Motor neuron (in vitro differentiated cells): Measurements from ENCODE around the gene GPBAR1. TPM values are rescaled to one million over a fixed set of nuclear protein-coding genes. Genes with fewer than 3 reads are reported as not detected.
A peak's percentile ranks its signal among the peaks of the same experiment; 100 is the strongest.
"Not testable (repeated sequence)": the region's sequence is repeated elsewhere in the genome, so short reads cannot be mapped to it uniquely, and the experiment has no call there.

Experiments
- ATAC-seq, 8 experiments: fragments of 200-7000 bp; cut with Tn5 transposase; replicated peaks in 6 of 8; 2 replicates each; pipeline ENCODE4 v1.8.0; 2021; ENCODE audit warnings: mild to moderate bottlenecking in 8 of 8, moderate library complexity in 8 of 8
- H3K27ac ChIP-seq, 2 donors: fragments of 250-450 bp; sonication (Bioruptor Pico); 2 replicates each; pipeline ENCODE4 v1.9.0; 2021; ENCODE audit warnings: antibody characterized with exemption in 2 of 2, mild to moderate bottlenecking in 2 of 2, moderate library complexity in 1 of 2
- H3K4me1 ChIP-seq, 2 donors: fragments of 250-450 bp; sonication (Bioruptor Pico); replicated peaks in 1 of 2; 2 replicates each; pipeline ENCODE4 v1.6.1; 2021; ENCODE audit warnings: antibody characterized with exemption in 2 of 2, mild to moderate bottlenecking in 2 of 2, moderate library complexity in 1 of 2
- H3K4me3 ChIP-seq, 5 donors: fragments of 250-450 bp; sonication (Bioruptor Pico); 2 replicates each; pipeline ENCODE4 v1.9.0; 2021; ENCODE audit warnings: antibody characterized with exemption in 5 of 5, mild to moderate bottlenecking in 5 of 5, moderate library complexity in 4 of 5
- WGBS, 10 experiments: fragments of 450-650 bp; shearing (Covaris generic); methylation state at CpG; one replicate each; pipeline ENCODE4 v1.0.0; 2022; 5-methylcytosine and 5-hydroxymethylcytosine counted together
- in situ Hi-C, 9 experiments: fragments of 400-800 bp; cut with MboI; loops; one replicate each; pipeline ENCODE4 v1.15.0; 2021; ENCODE audit warnings: low sequenced_read_pairs in 9 of 9, low pct_unique_long_range_greater_than_20kb in 2 of 9; ENCODE audit not compliant: unreplicated experiment in 9 of 9
- total RNA-seq, 8 experiments: library from RNA; unstranded; fragments of 300-600 nt; gene quantifications; 2 replicates each; pipeline versions ENCODE4 v1.2.3 to v1.2.4, GENCODE V29; 2022

Gene GPBAR1
- total RNA-seq, 8 experiments from 2014 or later = 0.49 to 6.9 (median 0.85) TPM

- in situ Hi-C loops, ATAC-seq, H3K27ac ChIP-seq, H3K4me3 ChIP-seq: not testable (repeated sequence)
- peaks cover 10 to 12% of the 10 kb centered on the region in 2 donors for H3K4me1 ChIP-seq
- 30 to 100% (median 89%) methylated on average over 1 to 8 of the region's 8 CpGs for WGBS, 10 experiments
Observed at GRCh38 chr2:218273214-218273907, 12.5 kb downstream of the GPBAR1 start.

DNA sequence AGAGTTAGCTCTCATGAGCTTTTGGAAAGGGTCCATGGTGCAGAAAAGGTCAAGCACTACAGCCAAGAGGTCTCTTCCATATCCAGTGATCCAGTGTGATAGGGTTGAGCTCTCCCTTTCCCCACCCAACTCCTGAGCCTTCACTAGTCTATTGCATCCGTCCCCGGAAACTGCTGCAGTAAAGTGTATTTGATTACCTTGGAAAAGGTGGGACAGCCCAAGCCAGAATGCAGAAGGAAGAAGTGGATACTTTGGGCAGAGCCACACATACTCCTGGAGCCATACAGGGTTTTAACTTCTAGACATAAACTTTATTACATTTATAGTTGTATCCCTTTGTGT, 13.1 kb downstream of the GPBAR1 start:
- H3K4me3 ChIP-seq = no peak overlapping the region
- no peak for ATAC-seq
- in situ Hi-C loops = no loop called here
- peaks cover 8 to 11% of the 10 kb centered on the region in 2 donors for H3K4me1 ChIP-seq
- 100% methylated on average over 2 of the region's 2 CpGs; no CpG with 5 or more reads in 9 of the 10 experiments for WGBS, 10 experiments
- no peak overlapping the region for H3K27ac ChIP-seq

DNA sequence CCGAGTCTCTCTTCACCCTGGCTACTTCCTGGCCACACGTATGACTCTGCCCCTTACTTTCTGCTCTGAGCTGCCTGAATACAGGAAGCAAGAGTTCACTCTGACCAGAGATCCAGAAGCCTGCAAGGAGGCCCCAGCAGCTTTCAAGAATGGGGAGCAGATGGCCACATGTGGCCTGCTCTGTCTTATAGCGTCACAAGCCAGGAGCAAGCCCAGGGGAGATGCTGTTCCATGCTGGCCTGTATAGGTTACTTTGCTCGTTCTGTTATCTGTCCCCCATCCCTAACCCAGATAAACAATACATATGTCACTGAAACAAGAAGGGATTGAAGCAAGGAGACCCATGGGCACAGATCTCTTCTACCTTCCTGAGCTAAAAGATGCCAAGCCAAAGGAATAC, 13.8 kb downstream of the GPBAR1 start:
- ATAC-seq = no peak
- 80 to 100% (median 92%) methylated on average over 1 to 4 of the region's 4 CpGs; no CpG with 5 or more reads in 6 of the 10 experiments for WGBS, 10 experiments
- Histone ChIP-seq H3K27ac (no peak overlapping the region), H3K4me1 (peaks cover 5 to 8% of the 10 kb centered on the region in 2 donors), H3K4me3 (no peak overlapping the region)
- in situ Hi-C loops = no loop called here

DNA sequence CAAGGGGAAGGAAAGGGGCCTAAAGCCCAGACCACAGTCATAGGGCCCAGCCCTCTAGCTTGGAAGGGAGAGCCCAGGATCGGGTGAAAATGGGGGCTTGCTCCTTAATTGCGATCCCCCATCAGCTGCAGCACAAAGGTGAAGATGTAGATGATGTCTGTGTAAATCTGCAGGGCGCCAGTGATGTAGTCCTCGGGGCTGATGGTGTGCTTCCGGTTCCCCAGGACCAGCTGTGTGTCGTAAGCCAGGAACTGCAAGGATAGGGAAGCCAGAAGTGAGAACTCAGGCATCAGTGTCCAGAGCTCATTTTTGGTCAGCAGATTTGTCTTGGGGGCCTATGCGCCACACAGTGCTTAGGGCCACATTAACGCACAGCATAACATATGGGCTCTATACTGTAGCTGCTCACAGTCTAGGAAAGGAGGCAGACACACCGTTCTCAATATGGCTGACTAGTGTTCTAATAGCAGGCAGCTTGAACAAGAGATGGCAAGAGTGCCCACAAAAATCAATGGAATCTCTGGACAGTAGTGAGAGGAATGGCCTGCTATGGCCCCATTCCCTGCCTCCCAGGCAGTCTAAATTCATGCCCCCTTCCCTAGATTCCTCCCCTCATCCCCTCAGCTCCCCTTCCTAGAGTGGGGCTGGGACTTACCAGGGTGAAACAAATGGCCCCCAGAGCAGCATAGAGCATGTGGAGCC, 14.7 kb downstream of the GPBAR1 start:
- no peak for ATAC-seq
- in situ Hi-C loops = loop anchor here in 7 of 9 experiments (25.0 kb wide), 2 partner anchors 112 to 412 kb away; partner anchors contain the start of genes CTDSP1 (in 7 of the 7) and SLC11A1 (in 7 of the 7)
- Histone ChIP-seq H3K27ac (no peak overlapping the region), H3K4me1 (peaks cover 5 to 8% of the 10 kb centered on the region in 2 donors), H3K4me3 (no peak overlapping the region)
- 72 to 100% (median 86%) methylated on average over 1 to 5 of the region's 9 CpGs; no CpG with 5 or more reads in 1 of the 10 experiments for WGBS, 10 experiments

- WGBS, 10 experiments = 50 to 96% (median 80%) methylated on average over 2 to 5 of the region's 12 CpGs; no CpG with 5 or more reads in 6 of the 10 experiments
- in situ Hi-C loops = loop anchor here in 7 of 9 experiments (25.0 kb wide), 2 partner anchors 110 to 410 kb away; partner anchors contain the start of genes CTDSP1 (in 7 of the 7) and SLC11A1 (in 7 of the 7)
- Histone ChIP-seq H3K4me1 (peaks cover 0 to 3% of the 10 kb centered on the region in 2 donors), H3K27ac (no peak overlapping the region), H3K4me3 (no peak overlapping the region)
- ATAC-seq = no peak
Observed at GRCh38 chr2:218276986-218277755, 16.4 kb downstream of the GPBAR1 start.

GRCh38 chr2:218277921-218278320, 17.1 kb downstream of the GPBAR1 start:
- Histone ChIP-seq H3K4me3 (no peak overlapping the region), H3K4me1 (no peaks in the 10 kb centered on the region), H3K27ac (no peak overlapping the region)
- no peak for ATAC-seq
- 71 to 100% (median 90%) methylated on average over 2 to 3 of the region's 7 CpGs; no CpG with 5 or more reads in 6 of the 10 experiments for WGBS, 10 experiments
- in situ Hi-C loops = loop anchor here in 7 of 9 experiments (25.0 kb wide), 2 partner anchors 109 to 409 kb away; partner anchors contain the start of genes CTDSP1 (in 7 of the 7) and SLC11A1 (in 7 of the 7)

DNA sequence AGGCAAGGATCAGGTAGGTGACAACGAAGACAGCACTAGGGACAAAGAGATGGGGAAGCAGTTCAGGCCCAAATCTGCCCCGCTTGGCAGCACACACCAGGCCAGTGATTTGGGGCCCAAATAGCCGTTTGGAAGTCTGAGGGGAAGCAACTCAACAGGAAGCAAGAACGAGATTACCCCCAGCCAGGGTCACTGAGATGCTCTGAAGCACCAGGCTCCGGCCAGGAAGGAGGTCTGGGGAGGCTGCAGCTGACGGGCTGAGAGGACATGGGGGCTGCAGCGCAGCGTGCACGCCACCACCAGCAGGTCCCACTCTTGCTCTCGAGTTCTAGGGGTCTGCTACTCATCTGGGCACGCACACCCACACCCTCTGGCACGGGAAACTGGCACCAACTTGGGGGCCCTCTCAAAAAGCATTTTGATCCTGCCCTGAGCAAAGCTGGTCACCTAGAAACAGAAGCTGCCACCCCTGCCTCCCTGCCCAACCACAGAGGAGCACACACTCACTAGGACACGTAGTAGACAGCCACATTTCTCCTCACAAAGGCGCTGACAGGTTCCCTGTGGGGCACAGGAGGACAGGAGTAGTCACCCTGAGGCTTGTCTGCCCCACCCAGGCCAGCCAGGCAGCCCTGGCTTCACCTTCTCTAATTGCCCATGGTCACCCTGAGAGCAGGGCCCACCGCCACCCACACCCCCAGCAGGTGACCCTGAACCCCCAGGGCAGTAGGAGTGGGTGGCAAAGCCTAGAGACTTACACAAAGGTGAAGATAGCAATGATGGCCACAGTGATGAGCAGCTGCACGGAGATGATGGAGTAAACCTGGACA, 17.9 kb downstream of the GPBAR1 start:
- 60 to 100% (median 77%) methylated on average over 1 to 4 of the region's 16 CpGs; no CpG with 5 or more reads in 5 of the 10 experiments for WGBS, 10 experiments
- in situ Hi-C loops = loop anchor here in 7 of 9 experiments (25.0 kb wide), 2 partner anchors 109 to 409 kb away; partner anchors contain the start of genes CTDSP1 (in 7 of the 7) and SLC11A1 (in 7 of the 7)
- peak in 1 of 8 experiments; percentile 22 for ATAC-seq
- H3K4me1 ChIP-seq = no peaks in the 10 kb centered on the region
- H3K4me3 ChIP-seq = no peak overlapping the region
- no peak overlapping the region for H3K27ac ChIP-seq

DNA sequence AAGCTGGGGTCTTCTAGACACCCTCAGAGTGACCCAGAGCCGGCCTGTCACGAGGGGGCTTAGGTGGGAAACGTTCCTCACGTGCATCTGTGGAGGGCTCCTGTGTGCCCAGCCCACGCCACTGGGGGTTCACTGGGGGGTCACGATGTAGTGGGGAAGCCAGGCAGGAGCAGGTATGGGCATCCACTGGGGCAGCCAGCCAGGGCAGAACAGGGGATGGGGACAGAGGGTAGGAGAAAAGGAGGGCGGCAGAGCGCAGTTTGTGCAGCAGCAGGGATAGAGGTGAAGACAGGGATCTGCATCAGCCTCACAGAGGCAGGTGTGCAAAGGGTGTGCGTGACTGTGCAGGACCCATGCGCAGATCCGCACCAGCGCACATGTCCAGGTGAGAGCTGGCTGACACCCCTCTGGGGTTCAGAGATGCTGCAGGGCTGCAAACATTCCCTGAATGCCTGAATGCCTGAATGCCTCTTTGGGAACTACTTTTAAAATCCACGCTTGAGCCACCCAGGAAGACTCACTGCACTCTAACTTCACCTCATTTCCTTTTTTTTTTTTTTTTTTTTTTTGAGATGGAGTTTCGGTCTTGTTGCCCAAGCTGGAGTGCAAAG, 19.6 kb downstream of the GPBAR1 start:
- 73 to 100% (median 100%) methylated on average over 1 to 6 of the region's 14 CpGs; no CpG with 5 or more reads in 4 of the 10 experiments for WGBS, 10 experiments
- no peak for ATAC-seq
- no peak overlapping the region for H3K27ac ChIP-seq
- no peaks in the 10 kb centered on the region for H3K4me1 ChIP-seq
- in situ Hi-C loops = loop anchor here in 7 of 9 experiments (25.0 kb wide), 2 partner anchors 107 to 407 kb away; partner anchors contain the start of genes CTDSP1 (in 7 of the 7) and SLC11A1 (in 7 of the 7)
- H3K4me3 ChIP-seq = no peak overlapping the region

DNA sequence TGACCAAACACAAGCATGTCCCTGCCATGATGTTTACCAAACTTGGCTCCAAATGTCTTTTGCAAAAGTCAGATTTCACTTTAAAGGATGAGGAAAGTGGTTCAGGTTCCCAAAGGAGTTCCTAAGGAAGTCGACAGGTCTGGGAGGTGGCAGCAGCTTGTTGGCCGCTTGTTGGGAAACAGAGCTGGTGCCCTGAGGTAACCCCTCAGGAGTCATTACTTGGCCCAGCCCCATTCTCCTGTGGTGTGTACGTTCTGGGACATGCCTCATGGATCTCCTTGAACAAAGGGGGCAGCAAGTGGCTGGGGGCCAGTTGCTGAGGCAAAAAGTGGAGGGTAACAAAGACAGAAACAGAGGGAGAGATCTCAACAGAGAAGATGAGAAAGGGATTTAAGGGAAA, 20.6 kb downstream of the GPBAR1 start:
- ATAC-seq = no peak
- in situ Hi-C loops = loop anchor here in 7 of 9 experiments (25.0 kb wide), 2 partner anchors 106 to 406 kb away; partner anchors contain the start of genes CTDSP1 (in 7 of the 7) and SLC11A1 (in 7 of the 7)
- no peak overlapping the region for H3K4me3 ChIP-seq
- no peaks in the 10 kb centered on the region for H3K4me1 ChIP-seq
- no peak overlapping the region for H3K27ac ChIP-seq
- 20 to 100% (median 83%) methylated on average over 1 to 2 of the region's 3 CpGs; no CpG with 5 or more reads in 6 of the 10 experiments for WGBS, 10 experiments

- H3K4me1 ChIP-seq = peaks cover 3 to 4% of the 10 kb centered on the region in 2 donors
- in situ Hi-C loops = loop anchor here in 7 of 9 experiments (25.0 kb wide), 2 partner anchors 105 to 405 kb away; partner anchors contain the start of genes CTDSP1 (in 7 of the 7) and SLC11A1 (in 7 of the 7)
Observed at GRCh38 chr2:218282173-218282991, 21.6 kb downstream of the GPBAR1 start.

More at GRCh38 chr2:218282173-218282991, 21.6 kb downstream of the GPBAR1 start:
- Histone ChIP-seq H3K4me3 (no peak overlapping the region), H3K27ac (no peak overlapping the region)
- ATAC-seq = no peak
- WGBS, 10 experiments = 20 to 100% (median 81%) methylated on average over 1 to 11 of the region's 17 CpGs; no CpG with 5 or more reads in 4 of the 10 experiments
